Activated CD8-positive, alpha-beta T cell treated with anti-CD3 and anti-CD28 coated beads, Interleukin-2, amount 10 ng/mL, durations not matched to agents 7 days and 5 days (primary cell): ENCODE measurements around the gene RNF180. TPM values are rescaled to one million over a fixed set of nuclear protein-coding genes. Genes with fewer than 3 reads are reported as not detected.
"Not testable (repeated sequence)": the region's sequence is repeated elsewhere in the genome, so short reads cannot be mapped to it uniquely, and the experiment has no call there.

ENCODE experiments used
- ATAC-seq: fragments of 150-1000 bp; cut with Tn5 transposase; one replicate; pipeline ENCODE4 v1.10.0; 2021; ENCODE audit warnings: moderate library complexity
- CTCF ChIA-PET: fragments of 350-600 bp; sonication (Branson Sonifier 250); formaldehyde crosslinking; loops from one replicate; lab custom pipeline; 2021; ENCODE audit warnings: antibody characterized with exemption; lab: Charles Lee
- POLR2A ChIA-PET: fragments of 350-600 bp; sonication (Branson Sonifier 250); formaldehyde crosslinking; loops from one replicate; lab custom pipeline; 2021; ENCODE audit warnings: antibody characterized with exemption; lab: Charles Lee
- DNase-seq: peaks from one replicate; pipeline ENCODE4 v3.0.0-alpha.2; 2020
- H3K27ac Mint-ChIP-seq: one replicate; pipeline ENCODE4 v1.8.0; 2021; ENCODE audit warnings: mild to moderate bottlenecking, mixed read lengths
- H3K27me3 Mint-ChIP-seq: one replicate; pipeline ENCODE4 v1.8.0; 2021; ENCODE audit warnings: low read depth, mixed read lengths
- H3K36me3 Mint-ChIP-seq: one replicate; pipeline ENCODE4 v1.8.0; 2021; ENCODE audit warnings: low read depth, mixed read lengths
- H3K4me1 Mint-ChIP-seq: one replicate; pipeline ENCODE4 v1.8.0; 2021; ENCODE audit warnings: low read depth, mixed read lengths
- H3K4me3 Mint-ChIP-seq: one replicate; pipeline ENCODE4 v1.8.0; 2021; ENCODE audit warnings: mild to moderate bottlenecking, mixed read lengths
- H3K9me3 Mint-ChIP-seq: one replicate; pipeline ENCODE4 v1.8.0; 2022; ENCODE audit warnings: mixed read lengths; ENCODE audit not compliant: insufficient read depth
- total RNA-seq, 2 experiments: library from RNA; stranded (reverse); gene quantifications; one replicate each; pipeline ENCODE4 v1.2.3, GENCODE V29; 2021

RNF180 gene
- total RNA-seq, 2 experiments from 2014 or later: not detected

GRCh38 chr5:64214132-64214531 is 48.5 kb downstream of the RNF180 start:
- H3K4me3 Mint-ChIP-seq: no peak overlapping the region
- H3K27ac Mint-ChIP-seq: no peak overlapping the region

GRCh38 chr5:64221911-64222310 is 56.3 kb downstream of the RNF180 start:
- Mint-ChIP-seq H3K4me3 (no peak overlapping the region), H3K36me3 (no peaks in the 10 kb centered on the region), H3K27me3 (no peaks in the 10 kb centered on the region), H3K9me3 (no peaks in the 10 kb centered on the region), H3K27ac (no peak overlapping the region), H3K4me1 (no peaks in the 10 kb centered on the region)
- ChIA-PET POLR2A (interaction anchor here (0.6 kb wide), 1 partner anchor 1206 kb away, joined by 3 read pairs; no protein-coding TSS in a partner anchor), CTCF (no interaction called here)
- no peak for ATAC-seq
- DNase-seq: no peak

More at GRCh38 chr5:64214132-64214531, 48.5 kb downstream of the RNF180 start:
- ChIA-PET POLR2A (no interaction called here), CTCF (no interaction called here)
- H3K4me1 Mint-ChIP-seq: no peaks in the 10 kb centered on the region
- no peaks in the 10 kb centered on the region for H3K36me3 Mint-ChIP-seq
- no peak for DNase-seq
- H3K9me3 Mint-ChIP-seq: no peaks in the 10 kb centered on the region
- H3K27me3 Mint-ChIP-seq: no peaks in the 10 kb centered on the region
- ATAC-seq: no peak

GRCh38 chr5:64225286-64225981 is 59.8 kb downstream of the RNF180 start:
- CTCF ChIA-PET: interaction anchor here (1.2 kb wide), 1 partner anchor 386 kb away, joined by 4 read pairs; no protein-coding TSS in a partner anchor

GRCh38 chr5:64227131-64227537 is 61.5 kb downstream of the RNF180 start:
- H3K9me3 Mint-ChIP-seq, H3K27me3 Mint-ChIP-seq, H3K4me1 Mint-ChIP-seq, H3K36me3 Mint-ChIP-seq, POLR2A ChIA-PET, ATAC-seq, DNase-seq, H3K4me3 Mint-ChIP-seq, H3K27ac Mint-ChIP-seq, CTCF ChIA-PET: not testable (repeated sequence)

More at GRCh38 chr5:64225286-64225981, 59.8 kb downstream of the RNF180 start:
- H3K36me3 Mint-ChIP-seq, H3K27me3 Mint-ChIP-seq, DNase-seq, H3K9me3 Mint-ChIP-seq, H3K4me3 Mint-ChIP-seq, POLR2A ChIA-PET, ATAC-seq, H3K27ac Mint-ChIP-seq, H3K4me1 Mint-ChIP-seq: not testable (repeated sequence)

GRCh38 chr5:64229163-64229774 is 63.6 kb downstream of the RNF180 start:
- Mint-ChIP-seq H3K36me3 (no peaks in the 10 kb centered on the region), H3K4me3 (no peak overlapping the region), H3K9me3 (no peaks in the 10 kb centered on the region), H3K27ac (no peak overlapping the region), H3K4me1 (no peaks in the 10 kb centered on the region), H3K27me3 (no peaks in the 10 kb centered on the region)
- ATAC-seq (no peak), DNase-seq (no peak)
- ChIA-PET CTCF (interaction anchor here (0.7 to 2.6 kb wide), 8 partner anchors 8 to 406 kb away, joined by 3 to 20 read pairs (median 4); no protein-coding TSS in a partner anchor), POLR2A (no interaction called here)

- Mint-ChIP-seq H3K36me3 (no peaks in the 10 kb centered on the region), H3K4me3 (no peak overlapping the region), H3K4me1 (no peaks in the 10 kb centered on the region), H3K27ac (no peak overlapping the region), H3K9me3 (no peaks in the 10 kb centered on the region), H3K27me3 (no peaks in the 10 kb centered on the region)
- ChIA-PET POLR2A (no interaction called here), CTCF (no interaction called here)
- no peak for ATAC-seq
- DNase-seq: no peak
Observed at GRCh38 chr5:64260756-64261155, 95.1 kb downstream of the RNF180 start.

- H3K4me1 Mint-ChIP-seq: no peaks in the 10 kb centered on the region
- no peaks in the 10 kb centered on the region for H3K27me3 Mint-ChIP-seq
- no peak overlapping the region for H3K4me3 Mint-ChIP-seq
- ATAC-seq: no peak
- ChIA-PET POLR2A (no interaction called here), CTCF (no interaction called here)
- H3K36me3 Mint-ChIP-seq: no peaks in the 10 kb centered on the region
- H3K9me3 Mint-ChIP-seq: no peaks in the 10 kb centered on the region
- no peak for DNase-seq
- no peak overlapping the region for H3K27ac Mint-ChIP-seq
Observed at GRCh38 chr5:64269164-64269563, 103.5 kb downstream of the RNF180 start.

- no peak overlapping the region for H3K27ac Mint-ChIP-seq
- ATAC-seq (no peak), DNase-seq (no peak)
- H3K27me3 Mint-ChIP-seq: no peaks in the 10 kb centered on the region
- no peak overlapping the region for H3K4me3 Mint-ChIP-seq
- POLR2A ChIA-PET: no interaction called here
- no peaks in the 10 kb centered on the region for H3K9me3 Mint-ChIP-seq
- no peaks in the 10 kb centered on the region for H3K4me1 Mint-ChIP-seq
- CTCF ChIA-PET: no interaction called here
- H3K36me3 Mint-ChIP-seq: no peaks in the 10 kb centered on the region
Observed at GRCh38 chr5:64273276-64273675, 107.6 kb downstream of the RNF180 start.

- DNase-seq (no peak), ATAC-seq (no peak)
- Mint-ChIP-seq H3K4me3 (no peak overlapping the region), H3K27ac (no peak overlapping the region), H3K27me3 (no peaks in the 10 kb centered on the region), H3K36me3 (no peaks in the 10 kb centered on the region), H3K9me3 (peaks cover 17% of the 10 kb centered on the region), H3K4me1 (no peaks in the 10 kb centered on the region)
- POLR2A ChIA-PET: no interaction called here
- CTCF ChIA-PET: no interaction called here
Observed at GRCh38 chr5:64285188-64286130, 119.8 kb downstream of the RNF180 start.

GRCh38 chr5:64286381-64286780 is 120.7 kb downstream of the RNF180 start:
- no peak for DNase-seq
- H3K27ac Mint-ChIP-seq: no peak overlapping the region
- no peaks in the 10 kb centered on the region for H3K36me3 Mint-ChIP-seq
- no peaks in the 10 kb centered on the region for H3K27me3 Mint-ChIP-seq
- no peaks in the 10 kb centered on the region for H3K4me1 Mint-ChIP-seq
- ATAC-seq: no peak
- ChIA-PET CTCF (no interaction called here), POLR2A (no interaction called here)
- H3K4me3 Mint-ChIP-seq: no peak overlapping the region
- H3K9me3 Mint-ChIP-seq: peaks cover 13% of the 10 kb centered on the region

- H3K27me3 Mint-ChIP-seq, H3K4me3 Mint-ChIP-seq, H3K36me3 Mint-ChIP-seq, H3K27ac Mint-ChIP-seq, H3K4me1 Mint-ChIP-seq, CTCF ChIA-PET, DNase-seq, ATAC-seq, POLR2A ChIA-PET: not testable (repeated sequence)
- peaks cover 18% of the 10 kb centered on the region for H3K9me3 Mint-ChIP-seq
Observed at GRCh38 chr5:64288496-64288895, 122.9 kb downstream of the RNF180 start.
